ENCODE results near the gene FOLR2. TPM values are rescaled to one million over a fixed set of nuclear protein-coding genes. Genes with fewer than 3 reads are reported as not detected.

FOLR2 gene
- total and polyA plus RNA-seq, 2 experiments from 2014 or later: not detected

DNA sequence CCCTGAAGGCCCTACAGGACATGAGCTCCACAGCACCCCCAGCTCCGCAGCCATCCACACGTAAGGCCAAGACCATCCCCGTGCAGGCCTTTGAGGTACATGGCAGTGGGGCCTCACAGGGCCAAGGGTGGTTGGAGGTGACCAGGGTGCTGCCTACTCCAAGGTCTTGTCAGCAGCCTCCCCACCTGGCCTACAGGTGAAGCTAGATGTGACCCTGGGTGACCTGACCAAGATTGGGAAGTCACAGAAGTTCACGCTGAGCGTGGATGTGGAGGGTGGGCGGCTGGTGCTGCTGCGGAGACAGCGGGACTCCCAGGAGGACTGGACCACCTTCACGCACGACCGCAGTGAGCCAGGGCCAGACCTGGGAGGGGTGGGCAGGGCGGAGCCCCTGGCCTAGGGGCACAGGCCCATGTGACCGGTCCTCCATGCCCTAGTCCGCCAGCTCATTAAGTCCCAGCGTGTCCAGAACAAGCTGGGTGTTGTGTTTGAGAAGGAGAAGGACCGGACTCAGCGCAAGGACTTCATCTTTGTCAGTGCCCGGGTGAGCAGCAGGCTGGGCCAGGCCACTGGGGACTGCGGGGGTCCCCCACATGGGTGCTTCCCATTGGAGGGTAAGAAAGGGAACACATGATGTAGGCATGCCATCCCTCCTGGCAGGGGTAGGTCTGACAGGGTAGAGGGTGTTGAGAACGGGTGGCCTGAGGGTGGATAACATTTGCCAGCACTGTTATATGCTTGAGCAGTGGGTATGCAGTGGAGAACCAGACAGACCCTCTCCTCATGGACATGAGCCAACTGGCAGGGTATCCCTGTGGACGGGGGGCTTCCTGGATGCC is 13.6 kb downstream of the FOLR2 start:
- Histone ChIP-seq H3K9ac (no peak overlapping the region), H3K4me2 (ENCODE audit: unreplicated experiment) (no peak overlapping the region), H3F3A (ENCODE audit: insufficient read depth) (peaks cover 22% of the 10 kb centered on the region; the same call in 1 of the 2 replicates), H2AFZ (no peak overlapping the region), H4K20me1 (ENCODE audit: insufficient read depth) (no peaks in the 10 kb centered on the region), H3K36me3 (ENCODE audit: low read depth) (peaks cover 33% of the 10 kb centered on the region; the same call in 1 of the 2 replicates), H3K27me3 (replicated peaks; ENCODE audit: insufficient read depth) (no peaks in the 10 kb centered on the region), H3K27ac (no peak overlapping the region), H3K4me3 (no peak overlapping the region), H3K9me2 (ENCODE audit: insufficient read depth) (no peaks in the 10 kb centered on the region), H3K79me2 (ENCODE audit: insufficient read depth) (peaks cover 44% of the 10 kb centered on the region), H3K9me3 (ENCODE audit: low read depth) (no peaks in the 10 kb centered on the region), H3K4me1 (ENCODE audit: insufficient read depth) (peaks cover 6% of the 10 kb centered on the region; the same call in 1 of the 2 replicates)
- in situ Hi-C loops (cut with MboI): no loop called here
- TF ChIP-seq EZH2 (IDR thresholded peaks at IDR 0.05; ENCODE audit: insufficient read depth, poor library complexity, severe bottlenecking): no peak
- TF ChIP-seq EZH2phosphoT487 (IDR thresholded peaks at IDR 0.05; ENCODE audit: insufficient read depth, low read depth): no peak
- WGBS, 2 experiments (ENCODE audit: low coverage in 1 of 2, low lambda C conversion rate in 2 of 2, missing lambda C conversion rate in 2 of 2): 90 to 94% methylated on average over 20 to 21 of the region's 21 CpGs
- DNase-seq: no peak

DNA sequence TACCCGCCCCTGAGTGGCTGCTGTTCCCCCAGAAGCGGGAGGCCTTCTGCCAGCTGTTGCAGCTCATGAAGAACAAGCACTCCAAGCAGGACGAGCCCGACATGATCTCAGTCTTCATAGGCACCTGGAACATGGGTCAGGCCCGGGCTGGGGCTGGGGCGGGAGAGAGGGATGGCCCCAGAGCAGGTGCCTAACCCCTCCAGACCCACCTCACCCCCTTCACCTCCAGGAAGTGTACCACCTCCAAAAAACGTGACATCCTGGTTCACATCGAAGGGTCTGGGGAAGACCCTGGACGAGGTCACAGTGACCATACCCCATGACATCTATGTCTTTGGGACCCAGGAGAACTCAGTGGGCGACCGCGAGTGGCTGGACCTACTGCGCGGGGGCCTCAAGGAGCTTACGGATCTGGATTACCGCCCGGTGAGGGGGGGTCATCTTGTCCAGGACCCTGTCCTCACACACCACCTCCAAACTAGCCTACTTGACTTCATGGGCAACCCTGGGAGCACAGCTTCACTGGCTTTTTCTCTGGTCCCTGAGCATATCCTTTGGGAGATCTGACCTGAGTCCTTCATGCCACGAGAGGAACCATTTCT is 14.3 kb downstream of the FOLR2 start:
- H2AFZ ChIP-seq: no peak overlapping the region
- no peaks in the 10 kb centered on the region for H3K27me3 ChIP-seq (replicated peaks; ENCODE audit: insufficient read depth)
- H3K4me1 ChIP-seq (ENCODE audit: insufficient read depth): peaks cover under 1% of the 10 kb centered on the region; the same call in 1 of the 2 replicates
- no peak for DNase-seq
- H3K4me2 ChIP-seq (ENCODE audit: unreplicated experiment): no peak overlapping the region
- no peaks in the 10 kb centered on the region for H3K9me2 ChIP-seq (ENCODE audit: insufficient read depth)
- H3K27ac ChIP-seq: no peak overlapping the region
- no peak overlapping the region for H3K9ac ChIP-seq
- H3K4me3 ChIP-seq: no peak overlapping the region
- H4K20me1 ChIP-seq (ENCODE audit: insufficient read depth): no peaks in the 10 kb centered on the region
- H3K36me3 ChIP-seq (ENCODE audit: low read depth): peaks cover 33% of the 10 kb centered on the region; the same call in 1 of the 2 replicates
- WGBS, 2 experiments (ENCODE audit: low coverage in 1 of 2, low lambda C conversion rate in 2 of 2, missing lambda C conversion rate in 2 of 2): 90% methylated on average over 15 to 17 of the region's 18 CpGs
- TF ChIP-seq EZH2phosphoT487 (IDR thresholded peaks at IDR 0.05; ENCODE audit: insufficient read depth, low read depth): no peak
- TF ChIP-seq EZH2 (IDR thresholded peaks at IDR 0.05; ENCODE audit: insufficient read depth, poor library complexity, severe bottlenecking): no peak
- H3K79me2 ChIP-seq (ENCODE audit: insufficient read depth): peaks cover 37% of the 10 kb centered on the region
- in situ Hi-C loops (cut with MboI): no loop called here
- no peaks in the 10 kb centered on the region for H3K9me3 ChIP-seq (ENCODE audit: low read depth)
- H3F3A ChIP-seq (ENCODE audit: insufficient read depth): peaks cover 24% of the 10 kb centered on the region; the same call in 1 of the 2 replicates

DNA sequence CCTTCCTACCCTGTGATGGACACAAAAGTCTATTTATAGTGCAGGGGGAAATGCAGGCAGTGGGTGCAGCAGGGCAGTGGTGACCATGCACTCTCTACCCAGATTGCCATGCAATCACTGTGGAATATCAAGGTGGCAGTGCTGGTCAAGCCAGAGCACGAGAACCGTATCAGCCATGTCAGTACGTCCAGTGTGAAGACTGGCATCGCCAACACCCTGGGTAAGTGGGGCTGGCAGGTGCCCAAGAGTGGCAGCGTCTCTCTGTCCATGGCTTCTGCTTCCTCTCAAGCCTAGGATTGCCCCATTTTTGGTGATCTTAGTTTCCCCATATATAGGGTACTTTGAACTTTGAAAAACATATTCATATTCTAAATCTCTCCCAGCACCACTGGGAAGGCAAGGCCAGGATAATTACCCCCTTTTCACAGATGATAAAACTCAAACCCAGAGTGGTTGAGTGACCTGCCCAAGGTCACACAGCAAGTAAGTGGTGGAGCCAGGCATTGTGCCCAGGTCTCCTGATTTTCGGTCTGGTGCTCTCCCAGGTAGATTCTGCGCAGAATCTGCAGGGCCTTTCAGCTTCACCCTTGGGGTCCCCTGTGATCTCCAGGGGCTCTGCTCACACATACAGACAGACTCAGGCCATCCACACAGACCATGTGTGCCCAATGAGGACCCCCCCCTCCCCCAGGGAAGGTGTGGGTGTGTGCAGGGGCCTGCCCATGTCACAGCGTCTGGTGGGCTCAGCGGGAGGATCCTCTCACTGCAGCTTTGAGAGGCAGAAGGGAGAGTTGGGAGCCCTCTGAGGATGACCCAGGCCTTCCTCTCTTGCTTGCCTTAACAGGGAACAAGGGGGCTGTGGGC is 15.0 kb downstream of the FOLR2 start:
- Histone ChIP-seq H3K36me3 (ENCODE audit: low read depth) (peaks cover 35% of the 10 kb centered on the region; the same call in 1 of the 2 replicates), H2AFZ (no peak overlapping the region)
- DNase-seq: no peak

More for the DNA sequence above, 15.0 kb downstream of the FOLR2 start:
- no peaks in the 10 kb centered on the region for H3K4me1 ChIP-seq (ENCODE audit: insufficient read depth)
- no peaks in the 10 kb centered on the region for H4K20me1 ChIP-seq (ENCODE audit: insufficient read depth)
- H3K9ac ChIP-seq: no peak overlapping the region
- no peak overlapping the region for H3K4me2 ChIP-seq (ENCODE audit: unreplicated experiment)
- TF ChIP-seq EZH2 (IDR thresholded peaks at IDR 0.05; ENCODE audit: insufficient read depth, poor library complexity, severe bottlenecking) (no peak), EZH2phosphoT487 (IDR thresholded peaks at IDR 0.05; ENCODE audit: insufficient read depth, low read depth) (no peak)
- in situ Hi-C loops (cut with MboI): no loop called here
- H3K9me3 ChIP-seq (ENCODE audit: low read depth): no peaks in the 10 kb centered on the region
- H3F3A ChIP-seq (ENCODE audit: insufficient read depth): peaks cover 31% of the 10 kb centered on the region
- no peaks in the 10 kb centered on the region for H3K27me3 ChIP-seq (replicated peaks; ENCODE audit: insufficient read depth)
- H3K79me2 ChIP-seq (ENCODE audit: insufficient read depth): peaks cover 30% of the 10 kb centered on the region
- WGBS, 2 experiments (ENCODE audit: low coverage in 1 of 2, low lambda C conversion rate in 2 of 2, missing lambda C conversion rate in 2 of 2): 78 to 89% methylated on average over 9 of the region's 9 CpGs
- no peak overlapping the region for H3K27ac ChIP-seq
- H3K9me2 ChIP-seq (ENCODE audit: insufficient read depth): no peaks in the 10 kb centered on the region
- no peak overlapping the region for H3K4me3 ChIP-seq
